ENCODE measurements around the gene STATH. TPM values are rescaled to one million over a fixed set of nuclear protein-coding genes. Genes with fewer than 3 reads are reported as not detected.
"Not testable (repeated sequence)": the region's sequence is repeated elsewhere in the genome, so short reads cannot be mapped to it uniquely, and the experiment has no call there.

Gene STATH
- total RNA-seq, 2 experiments from 2014 or later, result not detected

GRCh38 chr4:70019006-70019405, 23.2 kb downstream of the STATH start:
- POLR2A ChIA-PET; CTCF ChIA-PET; DNase-seq; H3K27ac Mint-ChIP-seq; H3K9me3 Mint-ChIP-seq; H3K36me3 Mint-ChIP-seq (ENCODE audit: low read depth); H3K4me1 Mint-ChIP-seq; H3K4me3 Mint-ChIP-seq; H3K27me3 Mint-ChIP-seq: not testable (repeated sequence)

DNA sequence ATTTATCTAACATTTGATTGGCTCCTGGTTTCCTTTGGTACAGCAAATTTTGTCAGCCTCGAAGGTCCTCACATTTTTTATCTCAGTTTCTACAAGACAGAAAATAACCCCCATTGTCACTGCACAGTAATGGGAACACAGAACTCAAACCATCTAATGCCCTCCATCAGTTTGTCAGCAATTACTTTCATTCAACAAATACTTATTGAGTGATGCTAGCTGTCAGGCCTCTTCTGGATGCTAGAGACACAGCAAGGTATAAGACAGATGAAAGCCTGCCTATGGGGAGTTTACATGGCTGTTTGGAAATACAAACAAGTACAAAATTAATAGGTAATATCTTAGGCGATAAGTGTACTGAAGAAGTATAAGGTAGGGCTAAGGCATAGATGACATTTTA, 27.5 kb downstream of the STATH start:
- no peak for DNase-seq
- no peaks in the 10 kb centered on the region for H3K36me3 Mint-ChIP-seq (ENCODE audit: low read depth)
- CTCF ChIA-PET, result no interaction called here
- H3K27ac Mint-ChIP-seq, result no peak overlapping the region
- H3K4me1 Mint-ChIP-seq, result no peaks in the 10 kb centered on the region
- no peaks in the 10 kb centered on the region for H3K27me3 Mint-ChIP-seq
- no peak overlapping the region for H3K4me3 Mint-ChIP-seq
- POLR2A ChIA-PET, result no interaction called here
- H3K9me3 Mint-ChIP-seq, result no peaks in the 10 kb centered on the region

DNA sequence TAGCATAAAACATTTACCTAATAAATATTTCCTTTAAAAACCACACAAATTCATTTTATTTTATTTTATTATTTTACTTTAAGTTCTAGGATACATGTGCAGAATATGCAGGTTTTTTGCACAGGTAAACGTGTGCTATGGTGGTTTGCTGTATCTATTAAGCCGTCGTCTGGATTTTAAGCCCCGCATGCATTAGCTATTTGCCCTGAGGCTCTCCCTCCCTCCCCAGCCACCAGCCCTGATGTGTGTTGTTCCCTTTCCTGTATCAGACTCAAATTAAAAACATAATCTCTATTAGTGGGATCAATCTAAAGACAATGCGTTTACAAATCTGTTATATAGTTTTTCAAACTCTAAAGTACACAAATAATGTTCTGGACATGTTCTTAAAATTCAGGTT, 31.2 kb downstream of the STATH start:
- Mint-ChIP-seq H3K36me3 (ENCODE audit: low read depth) (no peaks in the 10 kb centered on the region), H3K27me3 (no peaks in the 10 kb centered on the region), H3K27ac (no peak overlapping the region), H3K9me3 (no peaks in the 10 kb centered on the region), H3K4me3 (no peak overlapping the region), H3K4me1 (no peaks in the 10 kb centered on the region)
- DNase-seq, result no peak
- CTCF ChIA-PET, result no interaction called here
- POLR2A ChIA-PET, result no interaction called here

DNA sequence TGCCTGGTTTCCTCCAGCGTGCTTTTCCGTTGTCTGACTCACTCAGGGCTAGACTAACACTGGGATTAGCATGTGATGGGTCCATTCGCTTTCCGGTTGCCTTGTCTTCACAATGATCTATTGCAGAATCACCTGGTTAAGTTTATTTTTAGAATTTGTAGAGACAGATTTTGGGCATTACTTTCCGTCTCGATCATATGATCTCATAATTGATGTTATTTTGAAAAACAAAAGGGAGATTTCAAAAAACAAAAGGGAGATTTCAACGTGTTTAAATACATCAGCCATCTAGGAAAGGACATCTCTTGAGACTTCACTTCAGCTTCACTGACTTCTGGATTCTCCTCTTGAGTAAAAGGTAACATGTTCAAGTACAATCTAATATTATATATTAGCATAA, 32.4 kb downstream of the STATH start, which contains the start of gene HTN3:
HTN3 (plus strand) TSS at position 301 of the 400 bp plus-strand sequence. CDS start 2,282 bp downstream, outside the sequence.
- H3K27me3 Mint-ChIP-seq, CTCF ChIA-PET, POLR2A ChIA-PET: not testable (repeated sequence)

GRCh38 chr4:70037559-70037958, 41.8 kb downstream of the STATH start:
- H3K27me3 Mint-ChIP-seq; DNase-seq; H3K4me1 Mint-ChIP-seq; CTCF ChIA-PET; H3K9me3 Mint-ChIP-seq; H3K27ac Mint-ChIP-seq; H3K4me3 Mint-ChIP-seq; POLR2A ChIA-PET; H3K36me3 Mint-ChIP-seq (ENCODE audit: low read depth): not testable (repeated sequence)

More for the DNA sequence above, 32.4 kb downstream of the STATH start, which contains the start of gene HTN3:
- H3K4me1 Mint-ChIP-seq; H3K27ac Mint-ChIP-seq; H3K4me3 Mint-ChIP-seq; H3K9me3 Mint-ChIP-seq; DNase-seq; H3K36me3 Mint-ChIP-seq (ENCODE audit: low read depth): not testable (repeated sequence)

GRCh38 chr4:70039928-70040327, 44.2 kb downstream of the STATH start:
- H3K4me1 Mint-ChIP-seq; POLR2A ChIA-PET; H3K4me3 Mint-ChIP-seq; H3K27me3 Mint-ChIP-seq; CTCF ChIA-PET; H3K9me3 Mint-ChIP-seq; H3K27ac Mint-ChIP-seq; DNase-seq; H3K36me3 Mint-ChIP-seq (ENCODE audit: low read depth): not testable (repeated sequence)

DNA sequence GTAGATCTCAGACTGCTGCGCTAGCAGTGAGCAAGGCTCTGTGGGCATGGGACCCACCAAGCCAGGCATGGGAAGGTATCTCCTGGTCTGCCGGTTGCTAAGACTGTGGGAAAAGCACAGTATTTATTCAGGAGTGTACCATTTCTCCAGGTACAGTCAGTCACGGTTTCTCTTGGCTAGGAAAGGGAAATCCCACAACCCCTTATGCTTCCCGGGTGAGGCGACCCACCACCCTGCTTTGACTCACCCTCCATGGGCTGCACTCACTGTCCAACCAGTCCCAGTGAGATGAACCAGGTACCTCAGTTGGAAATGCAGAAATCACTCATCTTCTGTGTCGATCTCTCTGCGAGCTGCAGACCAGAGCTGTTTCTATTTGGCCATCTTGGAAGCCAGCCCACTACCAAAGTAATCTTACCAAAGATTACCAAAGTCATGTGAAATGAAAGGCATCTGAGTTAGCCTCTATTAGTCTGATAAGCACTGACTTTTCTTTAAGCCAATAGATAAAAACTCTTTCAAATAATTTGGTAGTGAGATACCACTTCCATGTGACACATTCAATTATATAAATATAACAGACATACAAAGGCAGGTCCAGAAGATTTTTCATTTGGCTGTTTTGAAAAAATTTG, 46.0 kb downstream of the STATH start:
- Mint-ChIP-seq H3K27ac (no peak overlapping the region), H3K4me3 (no peak overlapping the region), H3K4me1 (no peaks in the 10 kb centered on the region), H3K36me3 (ENCODE audit: low read depth) (no peaks in the 10 kb centered on the region), H3K9me3 (peaks cover 3% of the 10 kb centered on the region), H3K27me3 (no peaks in the 10 kb centered on the region)
- POLR2A ChIA-PET, result no interaction called here
- CTCF ChIA-PET, result no interaction called here
- no peak for DNase-seq

- POLR2A ChIA-PET; H3K4me3 Mint-ChIP-seq; H3K4me1 Mint-ChIP-seq; H3K27ac Mint-ChIP-seq; H3K9me3 Mint-ChIP-seq; DNase-seq; H3K27me3 Mint-ChIP-seq; H3K36me3 Mint-ChIP-seq (ENCODE audit: low read depth); CTCF ChIA-PET: not testable (repeated sequence)
Measured at GRCh38 chr4:70050138-70050537, 54.4 kb downstream of the STATH start, which contains the start of gene HTN1. Gene HTN1, plus strand, starts transcription at chr4:70050438. Its CDS starts 2,639 bp downstream, at chr4:70053077.

Other genes with a start within 250 kb of the STATH start
- 1 to 10 TPM; 6.3 to 7.1 TPM for gene SULT1B1, start 235.3 kb upstream of the STATH start, total RNA-seq
- gene SULT1E1, start 135.8 kb upstream of the STATH start, total RNA-seq, result not detected
- not detected for gene CSN1S1, start 64.9 kb upstream of the STATH start, total RNA-seq
- gene CSN2, start 30.2 kb upstream of the STATH start, total RNA-seq, result not detected
- gene HTN3, start 32.5 kb downstream of the STATH start, total RNA-seq, result not detected
- gene HTN1, start 54.5 kb downstream of the STATH start, total RNA-seq, result not detected
- not detected for gene PRR27, start 158.3 kb downstream of the STATH start, total RNA-seq
- not detected for gene ODAM, start 199.8 kb downstream of the STATH start, total RNA-seq
- gene FDCSP, start 230.2 kb downstream of the STATH start, total RNA-seq, result not detected
- not detected for gene CSN3, start 246.6 kb downstream of the STATH start, total RNA-seq

Measured in activated CD4-positive, alpha-beta T cell treated with anti-CD3 and anti-CD28 coated beads, Interleukin-2, amount 10 ng/mL, durations not matched to agents 7 days and 5 days (primary cell).